SK-N-SH (cell line): Measurements from ENCODE around the gene IL6R. TPM values are rescaled to one million over a fixed set of nuclear protein-coding genes. Genes with fewer than 3 reads are reported as not detected.

Experiments used
- CTCF ChIA-PET: fragments of 300-600, 350-600 bp; formaldehyde crosslinking; extraction: SDS; loops from one replicate; lab custom pipeline; 2021; lab: Yijun Ruan, JAX
- POLR2A ChIA-PET: fragments of 350-600 bp; sonication (Branson Sonifier 250); formaldehyde crosslinking; extraction: SDS; loops from one replicate; lab custom pipeline; 2020; ENCODE audit warnings: antibody characterized with exemption, inconsistent platforms; lab: Yijun Ruan, JAX
- DNase-seq: peaks from one replicate; pipeline ENCODE4 v3.0.0; 2012
- H2AFZ ChIP-seq: fragments of 200-600 bp; sonication (generic); 2 replicates; pipeline ENCODE4 v1.8.1; 2016; ENCODE audit warnings: antibody characterized with exemption, mild to moderate bottlenecking, low read depth
- H3F3A ChIP-seq: fragments of 200-600 bp; sonication (generic); replicated peaks from 2 replicates; pipeline ENCODE3; 2016; ENCODE audit warnings: antibody characterized with exemption, mild to moderate bottlenecking; ENCODE audit not compliant: insufficient read depth
- H3K27ac ChIP-seq, 2 experiments: fragments of 200-500 bp in 1 of 2; fragments of 200-600 bp in 1 of 2; sonication (Bioruptor generic) in 1 of 2; sonication (generic), shearing (Covaris generic) in 1 of 2; 2 replicates each; pipeline versions ENCODE4 v1.5.1 to v1.6.1; 2014 to 2016; ENCODE audit warnings: low read depth in 2 of 2, inconsistent platforms in 1 of 2, low read length in 1 of 2, mild to moderate bottlenecking in 1 of 2, mixed read lengths in 1 of 2
- H3K27me3 ChIP-seq: fragments of 200-600 bp; sonication (generic), shearing (Covaris generic); 2 replicates; pipeline ENCODE4 v1.6.1; 2016; ENCODE audit warnings: mixed run types; ENCODE audit not compliant: insufficient read depth
- H3K36me3 ChIP-seq, 2 experiments: fragments of 200-500 bp in 1 of 2; fragments of 200-600 bp in 1 of 2; sonication (Bioruptor generic) in 1 of 2; sonication (generic) in 1 of 2; replicated peaks in 1 of 2; 2 replicates each; pipeline versions ENCODE3 to v1.5.1; 2014 to 2016; ENCODE audit warnings: low read length in 1 of 2, mild to moderate bottlenecking in 1 of 2; ENCODE audit not compliant: insufficient read depth in 2 of 2, control insufficient read depth in 1 of 2
- H3K4me1 ChIP-seq, 2 experiments: fragments of 200-500 bp in 1 of 2; fragments of 200-600 bp in 1 of 2; sonication (Bioruptor generic) in 1 of 2; sonication (generic), shearing (Covaris generic) in 1 of 2; 2 replicates each; pipeline versions ENCODE4 v1.5.1 to v1.6.1; 2014 to 2016; ENCODE audit warnings: low read depth in 1 of 2, low read length in 1 of 2, mixed run types in 1 of 2; ENCODE audit not compliant: insufficient read depth in 2 of 2, control insufficient read depth in 1 of 2
- H3K4me2 ChIP-seq: fragments of 200-600 bp; sonication (generic), shearing (Covaris generic); 2 replicates; pipeline ENCODE4 v1.6.1; 2017; ENCODE audit warnings: mixed run types
- H3K4me3 ChIP-seq, 2 experiments: fragments of 200-500 bp in 1 of 2; fragments of 200-600 bp in 1 of 2; sonication (Bioruptor generic) in 1 of 2; sonication (generic), shearing (Covaris generic) in 1 of 2; 2 replicates each; pipeline versions ENCODE4 v1.5.1 to v1.8.1; 2014 to 2016; ENCODE audit warnings: low read depth in 2 of 2, inconsistent platforms in 1 of 2, low read length in 1 of 2, mild to moderate bottlenecking in 1 of 2, mixed read lengths in 1 of 2, moderate library complexity in 1 of 2
- H3K79me2 ChIP-seq: fragments of 200-600 bp; sonication (generic); 2 replicates; pipeline ENCODE4 v1.8.1; 2017; ENCODE audit warnings: mild to moderate bottlenecking; ENCODE audit not compliant: insufficient read depth
- H3K9ac ChIP-seq: fragments of 200-600 bp; sonication (generic); 2 replicates; pipeline ENCODE4 v1.6.1; 2017; ENCODE audit warnings: mixed run types
- H3K9me2 ChIP-seq: fragments of 200-600 bp; sonication (generic); 2 replicates; pipeline ENCODE4 v1.6.1; 2017; ENCODE audit warnings: mixed run types
- H3K9me3 ChIP-seq: fragments of 200-600 bp; sonication (generic); 2 replicates; pipeline ENCODE4 v1.6.1; 2017; ENCODE audit warnings: mixed run types, mild to moderate bottlenecking, moderate library complexity
- H4K20me1 ChIP-seq: fragments of 200-600 bp; sonication (generic); 2 replicates; pipeline ENCODE4 v1.6.1; 2017; ENCODE audit warnings: mild to moderate bottlenecking, mixed run types; ENCODE audit not compliant: insufficient read depth
- FOSL2 ChIP-seq: IDR thresholded peaks from 2 replicates; pipeline ENCODE4 v1.4.0; 2012; ENCODE audit warnings: low read depth, mild to moderate bottlenecking, moderate library complexity, borderline replicate concordance
- JUND ChIP-seq: IDR thresholded peaks from 2 replicates; pipeline ENCODE4 v1.4.0; 2012
- REST ChIP-seq: IDR thresholded peaks from 2 replicates; pipeline ENCODE4 v1.6.1; 2012; ENCODE audit warnings: mild to moderate bottlenecking, low read depth, low read length, moderate library complexity
- WGBS: methylation state at CpG from one replicate; pipeline ENCODE4 v1.1.6; 2017; ENCODE audit warnings: low lambda C conversion rate; 5-methylcytosine and 5-hydroxymethylcytosine counted together
- polyA plus RNA-seq, 3 experiments: library from polyadenylated mRNA; depleted of rRNA; stranded (reverse); fragments of >200 nt; gene quantifications; 2 replicates each; pipeline ENCODE4 v1.2.3, GENCODE V29; 2012
- TF ChIP-seq, protein P1 (sequence below): IDR thresholded peaks from 2 replicates; pipeline ENCODE4 v1.4.0; 2012; ENCODE audit warnings: low read depth
- TF ChIP-seq, protein P2 (sequence below): fragments of 150-350 bp; IDR thresholded peaks from 2 replicates; pipeline ENCODE4 v1.6.1; 2017; ENCODE audit warnings: antibody characterized with exemption, low read length, low read depth, borderline replicate concordance
- TF ChIP-seq, protein P3 (sequence below): fragments of 150-350 bp; IDR thresholded peaks from 2 replicates; pipeline ENCODE4 v1.6.1; 2016; ENCODE audit warnings: mild to moderate bottlenecking, low read depth, low read length
- TF ChIP-seq, protein P4 (sequence below): fragments of 200-600 bp; sonication (generic); IDR thresholded peaks from 2 replicates; pipeline ENCODE4 v1.6.1; 2017; ENCODE audit warnings: antibody characterized with exemption, mild to moderate bottlenecking, moderate library complexity

Gene IL6R
- polyA plus RNA-seq, 1 of the 3 experiments (the other 2 are of a cell fraction) = 2.8 TPM

- Histone ChIP-seq H3K9me2 (no peaks in the 10 kb centered on the region), H3K27me3 (no peaks in the 10 kb centered on the region), H3K4me1 (peaks cover 7% of the 10 kb centered on the region in 2 experiments; a peak in 2 of 4 replicates), H3K79me2 (no peaks in the 10 kb centered on the region), H3F3A (peaks cover 19% of the 10 kb centered on the region), H3K9ac (no peak overlapping the region), H3K9me3 (no peaks in the 10 kb centered on the region), H3K4me3 (no peak overlapping the region), H3K27ac (no peak overlapping the region), H3K4me2 (no peak overlapping the region), H4K20me1 (no peaks in the 10 kb centered on the region), H3K36me3 (no peaks in the 10 kb centered on the region), H2AFZ (no peak overlapping the region)
- POLR2A ChIA-PET = no interaction called here
- no peak for DNase-seq
- CTCF ChIA-PET = interaction anchor here (0.7 to 6.2 kb wide), 2 partner anchors 8 to 21 kb away, joined by 3 to 36 read pairs; no protein-coding TSS in a partner anchor
- TF ChIP-seq, protein P1, sequence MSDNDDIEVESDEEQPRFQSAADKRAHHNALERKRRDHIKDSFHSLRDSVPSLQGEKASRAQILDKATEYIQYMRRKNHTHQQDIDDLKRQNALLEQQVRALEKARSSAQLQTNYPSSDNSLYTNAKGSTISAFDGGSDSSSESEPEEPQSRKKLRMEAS = no peak
- TF ChIP-seq, protein P2, sequence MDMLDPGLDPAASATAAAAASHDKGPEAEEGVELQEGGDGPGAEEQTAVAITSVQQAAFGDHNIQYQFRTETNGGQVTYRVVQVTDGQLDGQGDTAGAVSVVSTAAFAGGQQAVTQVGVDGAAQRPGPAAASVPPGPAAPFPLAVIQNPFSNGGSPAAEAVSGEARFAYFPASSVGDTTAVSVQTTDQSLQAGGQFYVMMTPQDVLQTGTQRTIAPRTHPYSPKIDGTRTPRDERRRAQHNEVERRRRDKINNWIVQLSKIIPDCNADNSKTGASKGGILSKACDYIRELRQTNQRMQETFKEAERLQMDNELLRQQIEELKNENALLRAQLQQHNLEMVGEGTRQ = no peak
- no peak for TF ChIP-seq REST
- no peak for TF ChIP-seq FOSL2
- TF ChIP-seq JUND = no peak
- TF ChIP-seq, protein P3, sequence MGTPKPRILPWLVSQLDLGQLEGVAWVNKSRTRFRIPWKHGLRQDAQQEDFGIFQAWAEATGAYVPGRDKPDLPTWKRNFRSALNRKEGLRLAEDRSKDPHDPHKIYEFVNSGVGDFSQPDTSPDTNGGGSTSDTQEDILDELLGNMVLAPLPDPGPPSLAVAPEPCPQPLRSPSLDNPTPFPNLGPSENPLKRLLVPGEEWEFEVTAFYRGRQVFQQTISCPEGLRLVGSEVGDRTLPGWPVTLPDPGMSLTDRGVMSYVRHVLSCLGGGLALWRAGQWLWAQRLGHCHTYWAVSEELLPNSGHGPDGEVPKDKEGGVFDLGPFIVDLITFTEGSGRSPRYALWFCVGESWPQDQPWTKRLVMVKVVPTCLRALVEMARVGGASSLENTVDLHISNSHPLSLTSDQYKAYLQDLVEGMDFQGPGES = no peak
Observed at GRCh38 chr1:154459080-154459479, 53.9 kb downstream of the IL6R start.

- TF ChIP-seq, protein P4, sequence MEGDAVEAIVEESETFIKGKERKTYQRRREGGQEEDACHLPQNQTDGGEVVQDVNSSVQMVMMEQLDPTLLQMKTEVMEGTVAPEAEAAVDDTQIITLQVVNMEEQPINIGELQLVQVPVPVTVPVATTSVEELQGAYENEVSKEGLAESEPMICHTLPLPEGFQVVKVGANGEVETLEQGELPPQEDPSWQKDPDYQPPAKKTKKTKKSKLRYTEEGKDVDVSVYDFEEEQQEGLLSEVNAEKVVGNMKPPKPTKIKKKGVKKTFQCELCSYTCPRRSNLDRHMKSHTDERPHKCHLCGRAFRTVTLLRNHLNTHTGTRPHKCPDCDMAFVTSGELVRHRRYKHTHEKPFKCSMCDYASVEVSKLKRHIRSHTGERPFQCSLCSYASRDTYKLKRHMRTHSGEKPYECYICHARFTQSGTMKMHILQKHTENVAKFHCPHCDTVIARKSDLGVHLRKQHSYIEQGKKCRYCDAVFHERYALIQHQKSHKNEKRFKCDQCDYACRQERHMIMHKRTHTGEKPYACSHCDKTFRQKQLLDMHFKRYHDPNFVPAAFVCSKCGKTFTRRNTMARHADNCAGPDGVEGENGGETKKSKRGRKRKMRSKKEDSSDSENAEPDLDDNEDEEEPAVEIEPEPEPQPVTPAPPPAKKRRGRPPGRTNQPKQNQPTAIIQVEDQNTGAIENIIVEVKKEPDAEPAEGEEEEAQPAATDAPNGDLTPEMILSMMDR = no peak
- H3K79me2 ChIP-seq = no peaks in the 10 kb centered on the region
- no peaks in the 10 kb centered on the region for H3K27me3 ChIP-seq
- DNase-seq = no peak
- H2AFZ ChIP-seq = no peak overlapping the region
- no peak overlapping the region for H3K27ac ChIP-seq
- no peak overlapping the region for H3K4me2 ChIP-seq
- 76% methylated on average over 15 of the region's 15 CpGs for WGBS
- no peaks in the 10 kb centered on the region for H4K20me1 ChIP-seq
- ChIA-PET POLR2A (no interaction called here), CTCF (interaction anchor here (1.0 to 6.2 kb wide), 2 partner anchors 19 to 20 kb away, joined by 3 to 36 read pairs; no protein-coding TSS in a partner anchor)
- H3F3A ChIP-seq = peaks cover 19% of the 10 kb centered on the region
- peaks cover 7% of the 10 kb centered on the region in 2 experiments; a peak in 2 of 4 replicates for H3K4me1 ChIP-seq
- no peaks in the 10 kb centered on the region for H3K36me3 ChIP-seq
- H3K4me3 ChIP-seq = no peak overlapping the region
- no peak overlapping the region for H3K9ac ChIP-seq
- H3K9me2 ChIP-seq = no peaks in the 10 kb centered on the region
- no peaks in the 10 kb centered on the region for H3K9me3 ChIP-seq
Observed at GRCh38 chr1:154460695-154461260, 55.6 kb downstream of the IL6R start.
